HG03139 (cell line): Measurements from ENCODE around the gene PFKM.
"Not testable (repeated sequence)": the region's sequence is repeated elsewhere in the genome, so short reads cannot be mapped to it uniquely, and the experiment has no call there.

Source experiments
- ATAC-seq: cut with Tn5 transposase; IDR thresholded peaks from one replicate; pipeline ENCODE4 v1.9.1; 2021; ENCODE audit not compliant: unreplicated experiment

PFKM gene

GRCh38 chr12:48110691-48111311 lies 8.4 kb upstream of the PFKM start:
- ATAC-seq, result no peak

GRCh38 chr12:48111312-48111693 lies 7.9 kb upstream of the PFKM start:
- not testable (repeated sequence) for ATAC-seq

GRCh38 chr12:48115957-48116356 lies 3.2 kb upstream of the PFKM start:
- ATAC-seq, result no peak

GRCh38 chr12:48118284-48118871 lies 786 bp upstream of the PFKM start:
- no peak for ATAC-seq

GRCh38 chr12:48119834-48120195 lies 651 bp downstream of the PFKM start:
- ATAC-seq, result no peak

GRCh38 chr12:48121522-48121921 lies 2.4 kb downstream of the PFKM start:
- ATAC-seq, result no peak

- ATAC-seq, result no peak
Observed at GRCh38 chr12:48122065-48122834, 3.1 kb downstream of the PFKM start.

- no peak for ATAC-seq
Observed at GRCh38 chr12:48123169-48123568, 4.0 kb downstream of the PFKM start.

- ATAC-seq, result not testable (repeated sequence)
Observed at GRCh38 chr12:48125542-48125941, 6.4 kb downstream of the PFKM start.

- no peak for ATAC-seq
Observed at GRCh38 chr12:48125985-48126384, 6.8 kb downstream of the PFKM start.

GRCh38 chr12:48126953-48127630 lies 7.9 kb downstream of the PFKM start:
- no peak for ATAC-seq

- ATAC-seq, result no peak
Observed at GRCh38 chr12:48128800-48129199, 9.6 kb downstream of the PFKM start.

- no peak for ATAC-seq
Observed at GRCh38 chr12:48129376-48129775, 10.2 kb downstream of the PFKM start.

- ATAC-seq, result no peak
Observed at GRCh38 chr12:48131517-48131916, 12.4 kb downstream of the PFKM start.

- ATAC-seq, result no peak
Observed at GRCh38 chr12:48132826-48133225, 13.7 kb downstream of the PFKM start.

- ATAC-seq, result no peak
Observed at GRCh38 chr12:48135027-48135426, 15.9 kb downstream of the PFKM start.

GRCh38 chr12:48142818-48143674 lies 23.9 kb downstream of the PFKM start:
- ATAC-seq, result no peak

- no peak for ATAC-seq
Observed at GRCh38 chr12:48143898-48144297, 24.7 kb downstream of the PFKM start.

- ATAC-seq, result no peak
Observed at GRCh38 chr12:48145981-48146380, 26.8 kb downstream of the PFKM start.

GRCh38 chr12:48151103-48151771 lies 32.1 kb downstream of the PFKM start:
- ATAC-seq, result no peak
